SU-DHL-6 (cell line): Measurements from ENCODE around the gene ZBTB24.

ENCODE experiments used
- EZH2phosphoT487 ChIP-seq: fragments of 200-600 bp; sonication (generic), shearing (Covaris generic); conservative IDR thresholded peaks from 2 replicates; pipeline ENCODE4 v1.6.1; 2018; ENCODE audit warnings: mild to moderate bottlenecking, antibody characterized with exemption, low read length, moderate library complexity, mixed read lengths
- TF ChIP-seq, protein P1 (sequence below): fragments of 200-600 bp; sonication (generic); IDR thresholded peaks from one replicate; pipeline ENCODE4 v1.5.1; 2017; ENCODE audit warnings: antibody characterized with exemption, mild to moderate bottlenecking, low read length, moderate library complexity; ENCODE audit not compliant: insufficient read depth, poor library complexity, severe bottlenecking

DNA sequence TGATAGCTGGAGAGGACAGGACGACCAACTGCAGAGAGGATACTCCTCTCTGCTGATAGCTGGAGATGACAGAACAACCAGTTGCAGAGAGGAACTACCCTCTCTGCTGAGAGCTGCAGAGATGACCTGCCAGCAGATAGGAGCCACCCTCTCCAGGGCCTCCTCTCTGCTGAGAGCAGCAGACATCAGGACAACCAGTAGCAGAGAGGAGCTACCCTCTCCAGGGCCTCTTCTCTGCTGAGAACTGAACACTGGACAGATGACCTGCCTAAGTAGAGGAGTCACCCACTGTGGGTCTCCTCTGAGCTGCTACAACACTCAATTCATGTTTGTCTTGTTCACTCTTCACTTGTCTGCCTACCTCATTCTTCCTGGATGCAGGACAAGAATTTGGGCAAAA lies 27.3 kb upstream of the ZBTB24 start:
- TF ChIP-seq, protein P1, sequence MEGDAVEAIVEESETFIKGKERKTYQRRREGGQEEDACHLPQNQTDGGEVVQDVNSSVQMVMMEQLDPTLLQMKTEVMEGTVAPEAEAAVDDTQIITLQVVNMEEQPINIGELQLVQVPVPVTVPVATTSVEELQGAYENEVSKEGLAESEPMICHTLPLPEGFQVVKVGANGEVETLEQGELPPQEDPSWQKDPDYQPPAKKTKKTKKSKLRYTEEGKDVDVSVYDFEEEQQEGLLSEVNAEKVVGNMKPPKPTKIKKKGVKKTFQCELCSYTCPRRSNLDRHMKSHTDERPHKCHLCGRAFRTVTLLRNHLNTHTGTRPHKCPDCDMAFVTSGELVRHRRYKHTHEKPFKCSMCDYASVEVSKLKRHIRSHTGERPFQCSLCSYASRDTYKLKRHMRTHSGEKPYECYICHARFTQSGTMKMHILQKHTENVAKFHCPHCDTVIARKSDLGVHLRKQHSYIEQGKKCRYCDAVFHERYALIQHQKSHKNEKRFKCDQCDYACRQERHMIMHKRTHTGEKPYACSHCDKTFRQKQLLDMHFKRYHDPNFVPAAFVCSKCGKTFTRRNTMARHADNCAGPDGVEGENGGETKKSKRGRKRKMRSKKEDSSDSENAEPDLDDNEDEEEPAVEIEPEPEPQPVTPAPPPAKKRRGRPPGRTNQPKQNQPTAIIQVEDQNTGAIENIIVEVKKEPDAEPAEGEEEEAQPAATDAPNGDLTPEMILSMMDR: no peak
- TF ChIP-seq EZH2phosphoT487: no peak
